K562 (cell line): Measurements from ENCODE around the gene HOXA2.

Experiments
- BHLHE40 ChIP-seq: IDR thresholded peaks from 2 replicates; pipeline ENCODE4 v1.6.1; 2011; ENCODE audit warnings: low read length, improper control_type of control experiment
- CTCF ChIP-seq, 3 experiments: IDR thresholded peaks in 2 of 3; conservative IDR thresholded peaks in 1 of 3; 2 replicates each; pipeline ENCODE4 v1.5.1; 2011 to 2012; ENCODE audit warnings: low read length in 3 of 3, mild to moderate bottlenecking in 3 of 3, control low read depth in 2 of 3, improper control_type of control experiment in 1 of 3, inconsistent platforms in 1 of 3, low read depth in 1 of 3, mixed read lengths in 1 of 3, moderate library complexity in 1 of 3; ENCODE audit not compliant: insufficient read depth in 2 of 3
- ELK3 ChIP-seq: fragments of 450-650 bp; formaldehyde crosslinking; IDR thresholded peaks from 2 replicates; pipeline ENCODE4 v1.4.0; 2020; ENCODE audit warnings: mild to moderate bottlenecking
- EZH2 ChIP-seq: IDR thresholded peaks from 2 replicates; pipeline ENCODE4 v1.6.1; 2012; ENCODE audit warnings: low read depth, mild to moderate bottlenecking, inconsistent platforms, low read length, borderline replicate concordance
- MYNN ChIP-seq, 2 experiments: sonication (generic); formaldehyde crosslinking in 1 of 2; IDR thresholded peaks; 2 replicates each; pipeline versions ENCODE4 v1.5.0 to v1.6.1; 2016 to 2020; ENCODE audit warnings: antibody characterized with exemption in 1 of 2, missing genetic modification reagents in 1 of 2
- POLR2A ChIP-seq: fragments of 450-650 bp; conservative IDR thresholded peaks from 2 replicates; pipeline ENCODE4 v1.6.1; 2016
- RAD21 ChIP-seq, 2 experiments: fragments of 250-450 bp in 1 of 2; fragments of 450-650 bp in 1 of 2; sonication (Bioruptor Pico) in 1 of 2; formaldehyde crosslinking in 1 of 2; IDR thresholded peaks in 1 of 2; conservative IDR thresholded peaks in 1 of 2; 2 replicates each; pipeline versions ENCODE4 v1.4.0 to v1.8.0; 2020 to 2022; ENCODE audit warnings: mild to moderate bottlenecking in 2 of 2, moderate library complexity in 1 of 2
- REST ChIP-seq, 2 experiments: fragments of 450-650 bp; formaldehyde crosslinking in 1 of 2; IDR thresholded peaks; 2 replicates each; pipeline versions ENCODE4 v1.4.0 to v1.6.1; 2014 to 2020; ENCODE audit warnings: mild to moderate bottlenecking in 2 of 2, borderline replicate concordance in 1 of 2, low read depth in 1 of 2
- SAFB2 ChIP-seq: fragments of 200-400 bp; formaldehyde crosslinking; IDR thresholded peaks from 2 replicates; pipeline ENCODE4 v1.6.1; 2018; ENCODE audit warnings: borderline replicate concordance, low read length, low read depth, moderate library complexity; ENCODE audit not compliant: severe bottlenecking
- SNRNP70 ChIP-seq: fragments of 200-400 bp; formaldehyde crosslinking; optimal IDR thresholded peaks from 2 replicates; pipeline ENCODE3; 2017; ENCODE audit warnings: low read depth, low read length
- TEAD2 ChIP-seq: fragments of 450-650 bp; IDR thresholded peaks from 2 replicates; pipeline ENCODE4 v1.6.1; 2016; ENCODE audit warnings: missing genetic modification characterization, control low read depth, missing compliant biosample characterization
- ZNF143 ChIP-seq: sonication (generic); formaldehyde crosslinking; IDR thresholded peaks from 2 replicates; pipeline ENCODE4 v1.9.0; 2022; ENCODE audit warnings: mild to moderate bottlenecking, missing genetic modification reagents
- TF ChIP-seq, protein P1 (sequence below): fragments of 250-450 bp; sonication (Bioruptor Pico); IDR thresholded peaks from 2 replicates; pipeline ENCODE4 v1.8.0; 2021; ENCODE audit warnings: moderate library complexity, mild to moderate bottlenecking, inconsistent platforms

DNA sequence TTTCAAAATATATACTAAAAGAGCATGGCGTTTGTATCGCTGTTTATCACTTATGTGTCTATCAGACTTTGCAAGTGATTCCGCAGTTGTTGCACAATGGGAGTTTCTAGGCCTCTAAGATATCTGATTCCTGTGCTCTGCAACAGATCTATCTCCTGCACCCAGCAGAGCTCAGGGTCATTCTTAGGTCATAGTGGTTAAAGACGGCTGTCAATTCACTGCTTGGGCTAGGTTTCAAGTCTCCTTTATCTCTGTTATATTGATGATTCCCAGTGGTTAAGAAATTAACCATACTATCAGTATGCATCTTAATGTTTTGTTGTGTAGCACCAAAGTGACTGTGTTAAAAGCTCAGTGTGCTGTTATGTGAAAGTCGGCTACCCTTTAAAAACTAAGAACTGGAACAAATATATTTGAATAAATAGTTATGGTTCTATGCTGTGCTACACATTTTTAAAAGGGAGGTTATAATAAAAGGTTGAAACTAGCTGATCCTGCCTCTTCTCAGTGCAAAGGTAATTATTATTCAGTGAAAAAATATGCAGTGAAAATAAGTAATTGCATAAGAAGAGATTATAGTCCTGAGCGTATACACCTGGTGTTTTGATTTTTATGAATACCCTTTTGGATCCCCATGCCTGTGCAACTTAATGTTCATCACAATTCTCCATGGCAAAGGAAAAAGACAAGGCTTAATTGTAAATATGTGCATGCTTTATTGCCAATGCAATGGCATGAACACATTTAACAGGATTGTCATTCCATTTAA, 30.7 kb downstream of the HOXA2 start:
- TF ChIP-seq BHLHE40: no peak
- no peak for TF ChIP-seq POLR2A
- TF ChIP-seq ZNF143 (CRISPR knock-in tag): no peak
- TF ChIP-seq RAD21 (CRISPR knock-in tag; conservative IDR thresholded peaks at IDR 0.05 in 1 of 2, IDR thresholded peaks at IDR 0.05 in 1 of 2): no peak
- no peak for TF ChIP-seq SNRNP70
- no peak for TF ChIP-seq EZH2
- TF ChIP-seq CTCF (IDR thresholded peaks at IDR 0.05 in 2 of 3, conservative IDR thresholded peaks at IDR 0.05 in 1 of 3; ENCODE audit: insufficient read depth in 2 of 3, low read depth in 1 of 3, low read length in 3 of 3): no peak
- TF ChIP-seq ELK3 (CRISPR knock-in tag): no peak
- no peak for TF ChIP-seq SAFB2
- TF ChIP-seq REST (IDR thresholded peaks at IDR 0.05; ENCODE audit: borderline replicate concordance): no peak
- no peak for TF ChIP-seq REST (CRISPR knock-in tag; IDR thresholded peaks at IDR 0.05; ENCODE audit: low read depth)
- TF ChIP-seq TEAD2 (tag): no peak
- TF ChIP-seq, protein P1, sequence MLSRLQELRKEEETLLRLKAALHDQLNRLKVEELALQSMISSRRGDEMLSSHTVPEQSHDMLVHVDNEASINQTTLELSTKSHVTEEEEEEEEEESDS: no peak
- no peak for TF ChIP-seq MYNN (IDR thresholded peaks at IDR 0.05)
- no peak for TF ChIP-seq MYNN (CRISPR knock-in tag; IDR thresholded peaks at IDR 0.05)
